ENCODE results near the gene AGAP6.
"Not testable (repeated sequence)": the region's sequence is repeated elsewhere in the genome, so short reads cannot be mapped to it uniquely, and the experiment has no call there.

GRCh38 chr10:49970331-49970857 lies 17.8 kb upstream of the AGAP6 start:
- not testable (repeated sequence) for TF ChIP-seq CSDC2, ZNF70 (CRISPR knock-in tag; IDR thresholded peaks at IDR 0.05)
- TF ChIP-seq, protein P1, sequence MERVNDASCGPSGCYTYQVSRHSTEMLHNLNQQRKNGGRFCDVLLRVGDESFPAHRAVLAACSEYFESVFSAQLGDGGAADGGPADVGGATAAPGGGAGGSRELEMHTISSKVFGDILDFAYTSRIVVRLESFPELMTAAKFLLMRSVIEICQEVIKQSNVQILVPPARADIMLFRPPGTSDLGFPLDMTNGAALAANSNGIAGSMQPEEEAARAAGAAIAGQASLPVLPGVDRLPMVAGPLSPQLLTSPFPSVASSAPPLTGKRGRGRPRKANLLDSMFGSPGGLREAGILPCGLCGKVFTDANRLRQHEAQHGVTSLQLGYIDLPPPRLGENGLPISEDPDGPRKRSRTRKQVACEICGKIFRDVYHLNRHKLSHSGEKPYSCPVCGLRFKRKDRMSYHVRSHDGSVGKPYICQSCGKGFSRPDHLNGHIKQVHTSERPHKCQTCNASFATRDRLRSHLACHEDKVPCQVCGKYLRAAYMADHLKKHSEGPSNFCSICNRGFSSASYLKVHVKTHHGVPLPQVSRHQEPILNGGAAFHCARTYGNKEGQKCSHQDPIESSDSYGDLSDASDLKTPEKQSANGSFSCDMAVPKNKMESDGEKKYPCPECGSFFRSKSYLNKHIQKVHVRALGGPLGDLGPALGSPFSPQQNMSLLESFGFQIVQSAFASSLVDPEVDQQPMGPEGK (CRISPR knock-in tag; IDR thresholded peaks at IDR 0.05; ENCODE audit: borderline replicate concordance), result not testable (repeated sequence)
- TF ChIP-seq, protein P2, sequence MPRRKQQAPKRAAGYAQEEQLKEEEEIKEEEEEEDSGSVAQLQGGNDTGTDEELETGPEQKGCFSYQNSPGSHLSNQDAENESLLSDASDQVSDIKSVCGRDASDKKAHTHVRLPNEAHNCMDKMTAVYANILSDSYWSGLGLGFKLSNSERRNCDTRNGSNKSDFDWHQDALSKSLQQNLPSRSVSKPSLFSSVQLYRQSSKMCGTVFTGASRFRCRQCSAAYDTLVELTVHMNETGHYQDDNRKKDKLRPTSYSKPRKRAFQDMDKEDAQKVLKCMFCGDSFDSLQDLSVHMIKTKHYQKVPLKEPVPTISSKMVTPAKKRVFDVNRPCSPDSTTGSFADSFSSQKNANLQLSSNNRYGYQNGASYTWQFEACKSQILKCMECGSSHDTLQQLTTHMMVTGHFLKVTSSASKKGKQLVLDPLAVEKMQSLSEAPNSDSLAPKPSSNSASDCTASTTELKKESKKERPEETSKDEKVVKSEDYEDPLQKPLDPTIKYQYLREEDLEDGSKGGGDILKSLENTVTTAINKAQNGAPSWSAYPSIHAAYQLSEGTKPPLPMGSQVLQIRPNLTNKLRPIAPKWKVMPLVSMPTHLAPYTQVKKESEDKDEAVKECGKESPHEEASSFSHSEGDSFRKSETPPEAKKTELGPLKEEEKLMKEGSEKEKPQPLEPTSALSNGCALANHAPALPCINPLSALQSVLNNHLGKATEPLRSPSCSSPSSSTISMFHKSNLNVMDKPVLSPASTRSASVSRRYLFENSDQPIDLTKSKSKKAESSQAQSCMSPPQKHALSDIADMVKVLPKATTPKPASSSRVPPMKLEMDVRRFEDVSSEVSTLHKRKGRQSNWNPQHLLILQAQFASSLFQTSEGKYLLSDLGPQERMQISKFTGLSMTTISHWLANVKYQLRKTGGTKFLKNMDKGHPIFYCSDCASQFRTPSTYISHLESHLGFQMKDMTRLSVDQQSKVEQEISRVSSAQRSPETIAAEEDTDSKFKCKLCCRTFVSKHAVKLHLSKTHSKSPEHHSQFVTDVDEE (CRISPR knock-in tag; IDR thresholded peaks at IDR 0.05), result not testable (repeated sequence)

Measured in SK-N-SH treated with all-trans-retinoic acid at 6 μM for 48 hours (cell line).